ENCODE results near the gene CCL5.

GRCh38 chr17:35900708-35901480 lies 20.7 kb upstream of the CCL5 start:
- TF ChIP-seq REST (tag by site-specific recombination; IDR thresholded peaks at IDR 0.05), result no peak
- TF ChIP-seq CTCF (tag by site-specific recombination; IDR thresholded peaks at IDR 0.05), result no peak
- TF ChIP-seq ZNF24 (tag by site-specific recombination; IDR thresholded peaks at IDR 0.05), result no peak
- TF ChIP-seq OVOL3 (tag by site-specific recombination; IDR thresholded peaks at IDR 0.05), result no peak
- no peak for TF ChIP-seq ZBTB10 (tag by site-specific recombination; IDR thresholded peaks at IDR 0.05)
- TF ChIP-seq ZNF555 (tag by site-specific recombination; conservative IDR thresholded peaks at IDR 0.05), result no peak
- no peak for TF ChIP-seq YY1 (tag by site-specific recombination; IDR thresholded peaks at IDR 0.05)
- no peak for TF ChIP-seq ZNF433 (tag by site-specific recombination; IDR thresholded peaks at IDR 0.05; ENCODE audit: low read depth)
- TF ChIP-seq ZNF157 (tag by site-specific recombination; IDR thresholded peaks at IDR 0.05), result no peak
- no peak for TF ChIP-seq ZNF274 (IDR thresholded peaks at IDR 0.05; ENCODE audit: low read length)
- no peak for TF ChIP-seq ZNF274 (tag by site-specific recombination; IDR thresholded peaks at IDR 0.05; ENCODE audit: borderline replicate concordance)
- TF ChIP-seq ZNF510 (tag by site-specific recombination; IDR thresholded peaks at IDR 0.05; ENCODE audit: insufficient replicate concordance), result no peak
- TF ChIP-seq ZNF449 (tag by site-specific recombination; IDR thresholded peaks at IDR 0.05), result no peak
